Spleen (tissue), 11 donors: Measurements from ENCODE around the gene S1PR4. TPM values are rescaled to one million over a fixed set of nuclear protein-coding genes. Genes with fewer than 3 reads are reported as not detected.
A peak's percentile ranks its signal among the peaks of the same experiment; 100 is the strongest.

Experiments used
- DNase-seq: peaks from one replicate; pipeline ENCODE4 v3.0.0-alpha.2; 2020
- H3K27ac ChIP-seq, 8 donors: fragments of 200-600 bp; sonication (generic) in 7 of 8; 1 replicate in 4 of 8; 2 replicates in 4 of 8; pipeline versions ENCODE4 v1.5.0 to v1.8.0; 2016 to 2021; ENCODE audit warnings: inconsistent platforms in 4 of 8, mild to moderate bottlenecking in 4 of 8, moderate library complexity in 1 of 8
- H3K27me3 ChIP-seq, 7 donors: fragments of 200-600 bp; sonication (generic) in 6 of 7; replicated peaks in 1 of 7; 1 replicate in 4 of 7; 2 replicates in 3 of 7; pipeline versions ENCODE4 v1.5.0 to v1.8.0; 2016 to 2021; ENCODE audit warnings: inconsistent platforms in 3 of 7, mild to moderate bottlenecking in 1 of 7
- H3K36me3 ChIP-seq, 6 donors: fragments of 200-600 bp; sonication (generic) in 5 of 6; 1 replicate in 4 of 6; 2 replicates in 2 of 6; pipeline versions ENCODE4 v1.5.0 to v1.8.0; 2016 to 2021; ENCODE audit warnings: inconsistent platforms in 2 of 6
- H3K4me1 ChIP-seq, 6 donors: fragments of 200-600 bp; sonication (generic) in 5 of 6; 1 replicate in 3 of 6; 2 replicates in 3 of 6; pipeline versions ENCODE4 v1.5.0 to v1.8.0; 2016 to 2021; ENCODE audit warnings: inconsistent platforms in 3 of 6
- H3K4me3 ChIP-seq, 8 donors: fragments of 200-600 bp; sonication (generic) in 7 of 8; 1 replicate in 4 of 8; 2 replicates in 4 of 8; pipeline versions ENCODE4 v1.5.0 to v1.8.0; 2016 to 2021; ENCODE audit warnings: inconsistent platforms in 4 of 8, mild to moderate bottlenecking in 4 of 8, moderate library complexity in 2 of 8
- H3K9me3 ChIP-seq, 8 donors: fragments of 200-600 bp; sonication (generic) in 7 of 8; 1 replicate in 4 of 8; 2 replicates in 4 of 8; pipeline versions ENCODE4 v1.5.0 to v1.8.0; 2016 to 2021; ENCODE audit warnings: inconsistent platforms in 4 of 8
- POLR2A ChIP-seq, 3 donors: fragments of 450-650 bp; IDR thresholded peaks; one replicate each; pipeline ENCODE4 v1.5.1; 2017; ENCODE audit warnings: antibody characterized with exemption in 3 of 3, mild to moderate bottlenecking in 1 of 3
- POLR2AphosphoS5 ChIP-seq, 3 donors: sonication (generic); formaldehyde crosslinking; IDR thresholded peaks; one replicate each; pipeline ENCODE4 v1.5.1; 2017; ENCODE audit warnings: antibody characterized with exemption in 3 of 3
- WGBS, 5 donors: extraction: QIAGEN DNeasy Blood & Tissue Kit in 3 of 5; methylation state at CpG; one replicate each; pipeline versions ENCODE4 v1.1.5 to v1.1.7; 2013 to 2018; 5-methylcytosine and 5-hydroxymethylcytosine counted together
- intact Hi-C: fragments of 100-400 bp; cut with DNase I; formaldehyde crosslinking; loops from one replicate; pipeline ENCODE4 v1.15.0; 2023; ENCODE audit warnings: low total_unique reads
- polyA plus RNA-seq, 3 donors: library from polyadenylated mRNA; stranded (reverse); fragments of 200-250 nt; gene quantifications; one replicate each; pipeline ENCODE4 v1.2.1, GENCODE V29; 2013
- total RNA-seq, 7 donors: library from RNA; depleted of rRNA in 3 of 7; stranded (reverse); fragments of >200 nt in 3 of 7; fragmentation: NEBNext Ultra II Directional in 4 of 7; extraction: Animal tissue kit (Norgen Biotek cat#: 25700) in 4 of 7; gene quantifications; one replicate each; pipeline versions ENCODE4 v1.1.0 to v1.2.1, GENCODE V29; 2016 to 2021
- TF ChIP-seq, protein P1 (sequence below), 11 experiments: fragments of 200-600 bp in 7 of 11; fragments of 450-650 bp in 4 of 11; sonication (generic) in 4 of 11; IDR thresholded peaks in 8 of 11; conservative IDR thresholded peaks in 3 of 11; 1 replicate in 7 of 11; 2 replicates in 4 of 11; pipeline versions ENCODE4 v1.4.0 to v1.8.0; 2016 to 2021; ENCODE audit warnings: antibody characterized with exemption in 11 of 11, inconsistent platforms in 4 of 11, mild to moderate bottlenecking in 1 of 11
- donor health status: healthy with polysubstance abuse.
- donor health status: DM: no; HTN: no; CAD: no; lungs with moderate emphysema.
- donor health status: DM: no; HTN: no; CAD: no.
- donor health status: Bipolar disorder and iron deficiency.
- donor health status: healthy.
- donor health status: DM: no; HTN: no; CAD: no.
- donor health status: DM: yes; HTN: yes; CAD: no.

The S1PR4 gene
- total and polyA plus RNA-seq, 10 donors = 44.7 to 171 (median 62.0) TPM

DNA sequence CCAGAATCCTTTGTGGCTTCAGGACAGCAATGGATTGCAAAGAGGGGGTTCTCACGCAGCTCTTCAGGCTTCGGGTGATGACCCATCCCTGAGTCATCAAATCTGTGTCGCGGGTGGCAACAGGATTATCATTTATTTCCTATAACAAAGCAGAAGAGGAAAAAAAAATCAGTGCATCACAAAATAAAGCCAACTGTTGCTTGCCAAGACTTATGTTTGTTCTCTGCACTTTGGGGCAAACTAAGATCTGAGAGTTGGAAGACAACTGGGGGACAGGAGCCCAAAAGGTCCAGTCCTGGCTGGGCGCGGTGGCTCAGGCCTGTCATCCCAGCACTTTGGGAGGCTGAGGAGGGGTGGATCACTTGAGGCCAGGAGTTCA, 36.3 kb upstream of the S1PR4 start:
- TF ChIP-seq, protein P1, sequence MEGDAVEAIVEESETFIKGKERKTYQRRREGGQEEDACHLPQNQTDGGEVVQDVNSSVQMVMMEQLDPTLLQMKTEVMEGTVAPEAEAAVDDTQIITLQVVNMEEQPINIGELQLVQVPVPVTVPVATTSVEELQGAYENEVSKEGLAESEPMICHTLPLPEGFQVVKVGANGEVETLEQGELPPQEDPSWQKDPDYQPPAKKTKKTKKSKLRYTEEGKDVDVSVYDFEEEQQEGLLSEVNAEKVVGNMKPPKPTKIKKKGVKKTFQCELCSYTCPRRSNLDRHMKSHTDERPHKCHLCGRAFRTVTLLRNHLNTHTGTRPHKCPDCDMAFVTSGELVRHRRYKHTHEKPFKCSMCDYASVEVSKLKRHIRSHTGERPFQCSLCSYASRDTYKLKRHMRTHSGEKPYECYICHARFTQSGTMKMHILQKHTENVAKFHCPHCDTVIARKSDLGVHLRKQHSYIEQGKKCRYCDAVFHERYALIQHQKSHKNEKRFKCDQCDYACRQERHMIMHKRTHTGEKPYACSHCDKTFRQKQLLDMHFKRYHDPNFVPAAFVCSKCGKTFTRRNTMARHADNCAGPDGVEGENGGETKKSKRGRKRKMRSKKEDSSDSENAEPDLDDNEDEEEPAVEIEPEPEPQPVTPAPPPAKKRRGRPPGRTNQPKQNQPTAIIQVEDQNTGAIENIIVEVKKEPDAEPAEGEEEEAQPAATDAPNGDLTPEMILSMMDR (IDR thresholded peaks at IDR 0.05 in 8 of 11, conservative IDR thresholded peaks at IDR 0.05 in 3 of 11) = no peak
- TF ChIP-seq POLR2A (IDR thresholded peaks at IDR 0.05) (no peak), POLR2AphosphoS5 (IDR thresholded peaks at IDR 0.05) (no peak)
- 32 to 45% (median 36%) methylated on average over 6 of the region's 6 CpGs for WGBS, 5 donors
- Histone ChIP-seq H3K4me3 (peak overlapping the region in 1 of 8 donors; percentile 30), H3K9me3 (peaks cover 0 to 7% (median 0%) of the 10 kb centered on the region in 8 donors), H3K27me3 (peaks cover 0 to 10% (median 0%) of the 10 kb centered on the region in 7 donors), H3K4me1 (peaks cover 11 to 64% (median 49%) of the 10 kb centered on the region in 6 donors), H3K27ac (peak overlapping the region; percentile 33 to 90 (median 81)), H3K36me3 (no peaks in the 10 kb centered on the region)
- intact Hi-C loops = no loop called here
- no peak for DNase-seq

DNA sequence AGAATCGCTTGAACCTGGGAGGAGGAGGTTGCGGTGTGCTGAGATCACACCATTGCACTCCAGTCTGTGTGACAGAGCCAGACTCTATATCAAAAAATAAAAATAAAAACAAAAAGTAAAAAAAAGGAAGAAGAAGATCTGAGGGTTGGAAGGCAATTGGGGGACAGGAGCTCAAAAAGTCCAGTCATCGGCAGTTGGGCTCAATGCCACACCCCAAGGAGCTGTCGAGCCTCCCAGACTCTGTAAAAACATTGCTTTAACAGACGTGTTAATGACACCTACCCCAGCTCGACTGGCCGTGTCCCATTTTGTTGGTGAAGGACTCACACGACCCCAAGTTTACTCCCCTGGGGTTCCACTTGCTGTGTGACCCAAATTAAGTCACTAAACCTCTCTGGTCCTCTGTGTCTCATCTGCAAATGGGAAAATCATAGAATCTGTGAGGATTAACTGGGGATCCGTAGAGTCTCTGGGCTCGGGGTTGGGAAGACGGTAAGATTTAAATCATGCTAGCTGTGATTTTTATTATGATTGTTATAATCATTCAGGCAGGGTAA, 35.7 kb upstream of the S1PR4 start:
- Histone ChIP-seq H3K9me3 (peaks cover 0 to 7% (median 0%) of the 10 kb centered on the region in 8 donors), H3K4me3 (no peak overlapping the region), H3K36me3 (no peaks in the 10 kb centered on the region), H3K27me3 (peaks cover 0 to 7% (median 0%) of the 10 kb centered on the region in 7 donors), H3K4me1 (peaks cover 11 to 61% (median 47%) of the 10 kb centered on the region in 6 donors), H3K27ac (peak overlapping the region in 6 of 8 donors; percentile 77 to 90 (median 83))
- peak; percentile 24 for DNase-seq
- TF ChIP-seq POLR2A (IDR thresholded peaks at IDR 0.05) (no peak), POLR2AphosphoS5 (IDR thresholded peaks at IDR 0.05) (no peak)
- TF ChIP-seq, protein P1 (IDR thresholded peaks at IDR 0.05 in 8 of 11, conservative IDR thresholded peaks at IDR 0.05 in 3 of 11) = no peak
- WGBS, 5 donors = 57 to 72% (median 63%) methylated on average over 11 of the region's 11 CpGs
- intact Hi-C loops = no loop called here

DNA sequence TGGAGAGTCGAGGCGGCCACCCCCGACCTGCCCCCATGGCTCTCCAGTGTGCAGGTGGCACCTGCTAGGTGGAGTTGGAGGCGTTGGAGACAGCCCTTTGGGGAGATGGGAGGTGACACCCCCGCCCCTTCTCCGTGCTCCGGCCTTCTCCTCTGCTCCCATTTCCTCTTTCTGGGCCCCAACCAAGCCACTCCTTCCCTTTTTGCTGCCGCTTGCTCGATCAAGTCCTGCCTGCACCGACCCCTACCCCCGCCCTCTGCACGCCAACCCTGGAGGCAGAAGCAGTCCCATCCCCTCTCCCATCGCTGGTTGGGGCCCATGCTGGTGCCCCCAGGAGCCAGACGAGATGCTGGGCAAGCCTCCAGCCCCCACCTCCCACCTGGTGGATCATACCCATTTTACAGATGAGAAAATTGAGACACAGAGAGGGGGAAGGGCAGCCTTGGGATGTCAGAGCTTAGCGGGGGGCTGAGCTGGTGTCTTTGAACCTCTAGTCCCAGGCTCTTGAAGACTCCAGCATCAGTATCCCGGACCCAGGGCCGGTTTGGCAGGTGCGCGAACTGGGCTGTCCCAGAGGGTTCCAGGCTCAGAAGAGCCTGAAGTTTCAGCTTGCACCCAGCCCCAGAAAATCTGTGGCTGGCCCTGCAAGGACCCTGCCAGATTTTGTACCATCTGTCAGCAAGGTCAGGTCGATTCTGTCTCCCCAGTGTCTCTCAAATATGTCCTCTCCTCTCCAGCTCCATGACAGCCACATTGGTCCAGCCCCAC, 32.5 kb upstream of the S1PR4 start:
- intact Hi-C loops = no loop called here
- peak; percentile 12 to 39 (median 16) for TF ChIP-seq POLR2AphosphoS5 (IDR thresholded peaks at IDR 0.05)
- no peak for TF ChIP-seq POLR2A (IDR thresholded peaks at IDR 0.05)
- H3K36me3 ChIP-seq = peaks cover 0 to 31% (median 0%) of the 10 kb centered on the region in 6 donors
- H3K27me3 ChIP-seq = peaks cover 0 to 14% (median 0%) of the 10 kb centered on the region in 7 donors
- peaks cover 11 to 44% (median 38%) of the 10 kb centered on the region in 6 donors for H3K4me1 ChIP-seq
- H3K4me3 ChIP-seq = peak overlapping the region in 1 of 8 donors; percentile 14
- 42 to 53% (median 48%) methylated on average over 16 to 20 of the region's 20 CpGs for WGBS, 5 donors
- H3K9me3 ChIP-seq = no peaks in the 10 kb centered on the region
- H3K27ac ChIP-seq = peak overlapping the region in 3 of 8 donors; percentile 62 to 79 (median 64)
- DNase-seq = peak; percentile 83

DNA sequence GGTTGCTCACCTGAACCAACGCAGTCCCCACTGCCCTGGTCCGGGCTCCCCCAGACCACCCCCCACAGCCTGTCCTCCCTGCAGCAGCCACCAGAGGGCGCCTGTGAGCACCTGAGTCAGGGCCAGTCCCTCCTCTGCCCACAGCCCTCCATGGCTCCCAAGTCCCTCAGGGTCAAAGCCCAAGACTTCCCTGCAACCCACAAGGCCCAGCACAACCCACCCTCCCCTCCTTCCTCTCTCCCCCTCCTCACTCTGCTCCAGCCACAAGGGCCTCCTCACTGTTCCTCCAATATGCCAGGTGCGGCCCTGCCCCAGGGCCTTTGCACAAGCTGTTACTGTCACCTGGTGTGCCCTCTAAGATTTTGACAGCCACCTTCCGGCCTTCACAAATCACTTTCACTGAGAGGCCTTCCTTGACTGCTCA, 31.9 kb upstream of the S1PR4 start:
- intact Hi-C loops = no loop called here
- no peak overlapping the region for H3K4me3 ChIP-seq
- no peak for TF ChIP-seq POLR2A (IDR thresholded peaks at IDR 0.05)
- TF ChIP-seq, protein P1 (IDR thresholded peaks at IDR 0.05 in 8 of 11, conservative IDR thresholded peaks at IDR 0.05 in 3 of 11) = peak; percentile 56 to 91 (median 84)
- H3K27ac ChIP-seq = peak overlapping the region in 3 of 8 donors; percentile 62 to 79 (median 64)
- no peaks in the 10 kb centered on the region for H3K9me3 ChIP-seq
- DNase-seq = peak; percentile 90
- H3K36me3 ChIP-seq = peaks cover 0 to 37% (median 0%) of the 10 kb centered on the region in 6 donors
- 58 to 79% (median 62%) methylated on average over 5 of the region's 5 CpGs for WGBS, 5 donors
- H3K27me3 ChIP-seq = peaks cover 0 to 14% (median 0%) of the 10 kb centered on the region in 7 donors
- H3K4me1 ChIP-seq = peaks cover 5 to 38% (median 32%) of the 10 kb centered on the region in 6 donors
